KMS-11 (cell line): ENCODE results near the gene DDX5.

Experiments
- H2AFZ ChIP-seq: fragments of 200-600 bp; sonication (generic); 2 replicates; pipeline ENCODE4 v1.6.1; 2016; ENCODE audit warnings: antibody characterized with exemption, mixed run types, low read depth
- H3K27ac ChIP-seq: fragments of 200-600 bp; sonication (generic); 2 replicates; pipeline ENCODE4 v1.6.1; 2016; ENCODE audit warnings: mild to moderate bottlenecking, mixed run types
- H3K27me3 ChIP-seq: fragments of 200-600 bp; sonication (generic); 2 replicates; pipeline ENCODE4 v1.6.1; 2017; ENCODE audit warnings: mild to moderate bottlenecking, low read depth, mixed run types, moderate library complexity; ENCODE audit not compliant: insufficient read depth
- H3K36me3 ChIP-seq: fragments of 200-600 bp; sonication (generic); 2 replicates; pipeline ENCODE4 v1.6.1; 2017; ENCODE audit warnings: mild to moderate bottlenecking, mixed run types; ENCODE audit not compliant: insufficient read depth
- H3K4me1 ChIP-seq: fragments of 200-600 bp; sonication (generic); 2 replicates; pipeline ENCODE4 v1.6.1; 2016; ENCODE audit warnings: mild to moderate bottlenecking, low read depth, mixed run types; ENCODE audit not compliant: poor library complexity, severe bottlenecking
- H3K4me2 ChIP-seq: fragments of 200-600 bp; sonication (generic); 2 replicates; pipeline ENCODE4 v1.7.0; 2016; ENCODE audit warnings: mild to moderate bottlenecking, mixed run types
- H3K4me3 ChIP-seq: fragments of 200-600 bp; sonication (generic); IDR thresholded peaks from 2 replicates; pipeline ENCODE4 v1.6.1; 2017; ENCODE audit warnings: low read depth, low read length, mixed read lengths; ENCODE audit not compliant: insufficient read depth
- H3K79me2 ChIP-seq: fragments of 200-600 bp; sonication (generic); 2 replicates; pipeline ENCODE4 v1.6.1; 2016; ENCODE audit warnings: low read depth, mixed run types; ENCODE audit not compliant: insufficient read depth
- H3K9ac ChIP-seq: fragments of 200-600 bp; sonication (generic); 2 replicates; pipeline ENCODE4 v1.6.1; 2016; ENCODE audit warnings: mild to moderate bottlenecking, mixed run types
- H4K20me1 ChIP-seq: fragments of 200-600 bp; sonication (generic); 2 replicates; pipeline ENCODE4 v1.6.1; 2016; ENCODE audit warnings: mild to moderate bottlenecking, mixed run types; ENCODE audit not compliant: insufficient read depth
- TF ChIP-seq, protein P1 (sequence below): fragments of 200-600 bp; sonication (generic); conservative IDR thresholded peaks from 2 replicates; pipeline ENCODE4 v1.6.1; 2017; ENCODE audit warnings: low read depth, mild to moderate bottlenecking, antibody characterized with exemption, low read length, moderate library complexity, mixed read lengths

DDX5 gene

DNA sequence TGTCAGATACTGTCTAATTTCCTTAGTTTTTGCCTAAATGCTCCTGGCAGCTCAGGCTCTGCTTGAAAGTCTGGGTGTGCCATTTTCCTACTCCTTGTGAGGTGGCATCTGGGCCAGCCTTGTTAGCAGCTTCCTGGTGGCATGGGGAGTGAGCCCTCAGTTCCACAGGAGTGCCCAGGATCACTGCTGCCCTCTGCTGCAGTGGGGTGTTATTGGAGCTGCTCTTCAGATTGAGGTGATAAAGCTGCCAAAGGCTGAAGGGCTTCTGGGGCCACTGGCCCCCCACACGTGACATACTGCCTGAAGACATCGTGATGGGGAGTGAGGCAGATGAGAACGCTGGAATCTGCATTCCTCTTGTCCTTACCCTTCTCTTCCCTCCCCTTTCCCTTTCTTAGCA lies 28.1 kb upstream of the DDX5 start:
- no peak overlapping the region for H3K27ac ChIP-seq
- H3K9ac ChIP-seq: no peak overlapping the region
- no peaks in the 10 kb centered on the region for H4K20me1 ChIP-seq
- H3K79me2 ChIP-seq: no peaks in the 10 kb centered on the region
- H3K4me2 ChIP-seq: no peak overlapping the region
- no peak overlapping the region for H2AFZ ChIP-seq
- no peaks in the 10 kb centered on the region for H3K27me3 ChIP-seq
- TF ChIP-seq, protein P1, sequence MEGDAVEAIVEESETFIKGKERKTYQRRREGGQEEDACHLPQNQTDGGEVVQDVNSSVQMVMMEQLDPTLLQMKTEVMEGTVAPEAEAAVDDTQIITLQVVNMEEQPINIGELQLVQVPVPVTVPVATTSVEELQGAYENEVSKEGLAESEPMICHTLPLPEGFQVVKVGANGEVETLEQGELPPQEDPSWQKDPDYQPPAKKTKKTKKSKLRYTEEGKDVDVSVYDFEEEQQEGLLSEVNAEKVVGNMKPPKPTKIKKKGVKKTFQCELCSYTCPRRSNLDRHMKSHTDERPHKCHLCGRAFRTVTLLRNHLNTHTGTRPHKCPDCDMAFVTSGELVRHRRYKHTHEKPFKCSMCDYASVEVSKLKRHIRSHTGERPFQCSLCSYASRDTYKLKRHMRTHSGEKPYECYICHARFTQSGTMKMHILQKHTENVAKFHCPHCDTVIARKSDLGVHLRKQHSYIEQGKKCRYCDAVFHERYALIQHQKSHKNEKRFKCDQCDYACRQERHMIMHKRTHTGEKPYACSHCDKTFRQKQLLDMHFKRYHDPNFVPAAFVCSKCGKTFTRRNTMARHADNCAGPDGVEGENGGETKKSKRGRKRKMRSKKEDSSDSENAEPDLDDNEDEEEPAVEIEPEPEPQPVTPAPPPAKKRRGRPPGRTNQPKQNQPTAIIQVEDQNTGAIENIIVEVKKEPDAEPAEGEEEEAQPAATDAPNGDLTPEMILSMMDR: peak; percentile 21; the same call in 1 of the 2 replicates
- H3K36me3 ChIP-seq: peaks cover 7% of the 10 kb centered on the region; the same call in 1 of the 2 replicates
- H3K4me1 ChIP-seq: no peaks in the 10 kb centered on the region
- H3K4me3 ChIP-seq: no peak overlapping the region

DNA sequence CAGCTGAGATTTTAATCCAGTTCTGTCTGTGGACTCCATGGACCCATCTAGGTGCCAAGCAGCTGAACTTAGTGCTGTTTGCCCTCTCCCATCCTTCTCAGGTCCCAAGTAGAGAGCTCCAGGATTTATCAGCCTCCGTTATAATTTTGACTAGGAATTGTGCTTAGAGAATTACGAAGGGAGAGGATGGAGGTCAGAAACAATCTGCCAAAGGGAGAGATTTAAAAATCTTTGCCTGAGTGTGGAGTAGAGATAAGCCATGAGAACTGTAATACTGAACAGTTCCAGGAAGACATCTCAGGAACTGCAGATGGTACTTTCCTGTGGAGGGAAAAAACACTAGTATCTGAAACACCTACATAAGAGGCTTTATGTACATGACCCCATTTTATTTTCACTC lies 27.7 kb upstream of the DDX5 start:
- Histone ChIP-seq H3K27ac (no peak overlapping the region), H3K4me3 (no peak overlapping the region), H3K27me3 (no peaks in the 10 kb centered on the region), H3K4me2 (no peak overlapping the region), H3K4me1 (no peaks in the 10 kb centered on the region), H3K36me3 (peaks cover 7% of the 10 kb centered on the region; the same call in 1 of the 2 replicates), H2AFZ (no peak overlapping the region), H3K79me2 (no peaks in the 10 kb centered on the region), H3K9ac (no peak overlapping the region), H4K20me1 (no peaks in the 10 kb centered on the region)
- TF ChIP-seq, protein P1: no peak

DNA sequence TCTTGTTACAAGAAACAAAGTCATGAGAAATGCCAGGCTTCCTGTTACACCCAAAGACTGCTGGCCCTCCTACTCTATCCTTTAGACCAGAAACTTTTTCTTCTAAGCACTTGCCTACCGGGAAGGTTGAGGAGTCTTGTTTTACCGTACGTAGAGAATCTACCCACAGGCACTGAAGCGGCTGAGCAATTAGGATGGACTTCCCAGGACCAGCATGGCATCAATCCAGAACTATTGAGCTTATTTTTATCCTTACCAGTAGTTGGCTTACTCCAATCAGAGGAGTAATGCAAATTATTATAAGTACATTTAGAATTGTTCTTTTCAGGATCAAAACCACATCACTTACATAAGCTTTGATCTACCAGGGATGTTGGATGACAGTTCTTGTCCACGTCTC lies 26.3 kb upstream of the DDX5 start:
- no peaks in the 10 kb centered on the region for H4K20me1 ChIP-seq
- no peaks in the 10 kb centered on the region for H3K27me3 ChIP-seq
- no peak overlapping the region for H2AFZ ChIP-seq
- H3K9ac ChIP-seq: no peak overlapping the region
- peaks cover 5% of the 10 kb centered on the region; the same call in 1 of the 2 replicates for H3K36me3 ChIP-seq
- H3K4me1 ChIP-seq: no peaks in the 10 kb centered on the region
- no peak overlapping the region for H3K4me2 ChIP-seq
- H3K27ac ChIP-seq: no peak overlapping the region
- no peaks in the 10 kb centered on the region for H3K79me2 ChIP-seq
- TF ChIP-seq, protein P1: no peak
- H3K4me3 ChIP-seq: no peak overlapping the region

DNA sequence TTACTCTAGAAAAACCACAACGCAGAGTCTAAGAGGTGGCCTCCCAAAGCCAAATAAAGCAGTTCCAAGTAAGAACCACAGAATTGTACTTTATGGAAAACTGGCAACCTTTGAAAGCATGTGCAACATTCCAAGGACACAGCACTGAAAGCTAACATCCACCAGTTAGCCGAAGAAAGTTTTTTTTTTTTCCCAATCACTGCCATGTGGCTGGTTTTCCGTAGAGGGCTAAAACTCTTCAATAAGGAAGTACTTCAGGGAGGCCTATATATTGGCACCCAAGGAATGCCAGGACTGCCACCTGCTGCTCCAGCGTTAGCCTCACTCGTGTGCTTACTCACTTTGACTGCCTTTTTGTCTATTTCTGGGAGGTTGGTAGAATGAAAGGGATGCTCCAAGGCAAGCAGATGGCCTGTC lies 25.9 kb upstream of the DDX5 start:
- Histone ChIP-seq H3K27me3 (no peaks in the 10 kb centered on the region), H3K27ac (no peak overlapping the region), H4K20me1 (no peaks in the 10 kb centered on the region), H3K79me2 (no peaks in the 10 kb centered on the region), H3K4me2 (no peak overlapping the region), H3K36me3 (peaks cover 3% of the 10 kb centered on the region; the same call in 1 of the 2 replicates), H3K9ac (no peak overlapping the region), H3K4me3 (no peak overlapping the region), H2AFZ (no peak overlapping the region), H3K4me1 (no peaks in the 10 kb centered on the region)
- TF ChIP-seq, protein P1: no peak

DNA sequence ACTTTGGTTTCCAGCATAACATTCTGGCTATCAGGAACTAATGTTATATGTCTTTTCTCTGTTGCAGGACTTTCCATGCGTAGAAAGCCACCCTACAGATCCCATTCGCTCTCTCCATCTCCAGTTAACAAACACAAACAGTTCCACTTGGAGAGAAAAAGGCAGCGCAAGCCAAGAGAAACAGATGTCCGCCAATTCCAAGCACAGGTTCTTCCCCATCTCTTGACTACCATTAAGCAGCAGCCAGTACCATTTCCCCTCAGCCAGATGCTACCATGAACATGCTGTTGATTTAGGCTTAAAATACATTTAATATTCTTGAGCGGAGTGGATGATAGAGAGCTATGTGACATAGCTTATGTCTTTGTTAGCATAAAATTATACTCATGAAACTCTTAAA lies 23.1 kb upstream of the DDX5 start:
- Histone ChIP-seq H3K9ac (no peak overlapping the region), H3K36me3 (peaks cover 9% of the 10 kb centered on the region; the same call in 1 of the 2 replicates), H3K27me3 (no peaks in the 10 kb centered on the region), H3K4me2 (no peak overlapping the region), H3K4me3 (no peak overlapping the region), H2AFZ (no peak overlapping the region), H3K27ac (no peak overlapping the region), H3K79me2 (no peaks in the 10 kb centered on the region), H4K20me1 (no peaks in the 10 kb centered on the region), H3K4me1 (no peaks in the 10 kb centered on the region)
- TF ChIP-seq, protein P1: no peak
